Measurements from ENCODE around the gene LHFPL3.

GRCh38 chr7:104469166-104469820 is 140.9 kb downstream of the LHFPL3 start:
- no peak for TF ChIP-seq CTCF (IDR thresholded peaks at IDR 0.05)
- no peak for TF ChIP-seq EZH2 (IDR thresholded peaks at IDR 0.05; ENCODE audit: borderline replicate concordance, insufficient read depth, low read depth, low read length, poor library complexity, severe bottlenecking)

All from B cell (primary cell).